Endothelial cell (in vitro differentiated cells): ENCODE data around the gene CD96. TPM values are rescaled to one million over a fixed set of nuclear protein-coding genes. Genes with fewer than 3 reads are reported as not detected.

Experiments
- DNase-seq: peaks from one replicate; pipeline ENCODE4 v3.0.0; 2021; ENCODE audit warnings: low spot score
- H3K27ac Mint-ChIP-seq: one replicate; pipeline ENCODE4 v1.8.0; 2021; ENCODE audit warnings: mixed read lengths, inconsistent platforms; ENCODE audit not compliant: unreplicated experiment
- H3K27me3 Mint-ChIP-seq: one replicate; pipeline ENCODE4 v1.8.0; 2021; ENCODE audit warnings: mild to moderate bottlenecking, moderate library complexity, mixed read lengths, inconsistent platforms; ENCODE audit not compliant: unreplicated experiment
- H3K36me3 Mint-ChIP-seq: one replicate; pipeline ENCODE4 v1.8.0; 2021; ENCODE audit warnings: mild to moderate bottlenecking, low read depth, mixed read lengths, inconsistent platforms; ENCODE audit not compliant: unreplicated experiment
- H3K4me1 Mint-ChIP-seq: one replicate; pipeline ENCODE4 v1.8.0; 2021; ENCODE audit warnings: mild to moderate bottlenecking, mixed read lengths, inconsistent platforms; ENCODE audit not compliant: unreplicated experiment
- H3K4me3 Mint-ChIP-seq: one replicate; pipeline ENCODE4 v1.8.0; 2021; ENCODE audit warnings: mild to moderate bottlenecking, mixed read lengths, inconsistent platforms; ENCODE audit not compliant: unreplicated experiment
- H3K9me3 Mint-ChIP-seq: one replicate; pipeline ENCODE4 v1.8.0; 2021; ENCODE audit warnings: mixed read lengths, inconsistent platforms; ENCODE audit not compliant: unreplicated experiment
- total RNA-seq: library from RNA; stranded (reverse); fragmentation: NEBNext Ultra II Directional; extraction: Animal tissue kit (Norgen Biotek cat#: 25700); gene quantifications from one replicate; pipeline ENCODE4 v1.2.1, GENCODE V29; 2021; ENCODE audit not compliant: unreplicated experiment
- TF ChIP-seq, protein P1 (sequence below): fragments of 200-600 bp; sonication (generic); IDR thresholded peaks from one replicate; pipeline ENCODE4 v1.5.0; 2021; ENCODE audit warnings: antibody characterized with exemption; ENCODE audit not compliant: unreplicated experiment

CD96 gene
- total RNA-seq, 1 donor from 2014 or later = not detected

- Mint-ChIP-seq H3K36me3 (no peaks in the 10 kb centered on the region), H3K4me3 (no peak overlapping the region), H3K4me1 (no peaks in the 10 kb centered on the region), H3K9me3 (no peaks in the 10 kb centered on the region), H3K27ac (no peak overlapping the region), H3K27me3 (peaks cover 2% of the 10 kb centered on the region)
- TF ChIP-seq, protein P1, sequence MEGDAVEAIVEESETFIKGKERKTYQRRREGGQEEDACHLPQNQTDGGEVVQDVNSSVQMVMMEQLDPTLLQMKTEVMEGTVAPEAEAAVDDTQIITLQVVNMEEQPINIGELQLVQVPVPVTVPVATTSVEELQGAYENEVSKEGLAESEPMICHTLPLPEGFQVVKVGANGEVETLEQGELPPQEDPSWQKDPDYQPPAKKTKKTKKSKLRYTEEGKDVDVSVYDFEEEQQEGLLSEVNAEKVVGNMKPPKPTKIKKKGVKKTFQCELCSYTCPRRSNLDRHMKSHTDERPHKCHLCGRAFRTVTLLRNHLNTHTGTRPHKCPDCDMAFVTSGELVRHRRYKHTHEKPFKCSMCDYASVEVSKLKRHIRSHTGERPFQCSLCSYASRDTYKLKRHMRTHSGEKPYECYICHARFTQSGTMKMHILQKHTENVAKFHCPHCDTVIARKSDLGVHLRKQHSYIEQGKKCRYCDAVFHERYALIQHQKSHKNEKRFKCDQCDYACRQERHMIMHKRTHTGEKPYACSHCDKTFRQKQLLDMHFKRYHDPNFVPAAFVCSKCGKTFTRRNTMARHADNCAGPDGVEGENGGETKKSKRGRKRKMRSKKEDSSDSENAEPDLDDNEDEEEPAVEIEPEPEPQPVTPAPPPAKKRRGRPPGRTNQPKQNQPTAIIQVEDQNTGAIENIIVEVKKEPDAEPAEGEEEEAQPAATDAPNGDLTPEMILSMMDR = no peak
- DNase-seq = no peak
Observed at GRCh38 chr3:111608383-111608782, 66.4 kb downstream of the CD96 start.

GRCh38 chr3:111609700-111610099, 67.7 kb downstream of the CD96 start:
- DNase-seq = no peak
- Mint-ChIP-seq H3K27me3 (no peaks in the 10 kb centered on the region), H3K36me3 (no peaks in the 10 kb centered on the region), H3K4me1 (no peaks in the 10 kb centered on the region), H3K4me3 (no peak overlapping the region), H3K27ac (no peak overlapping the region), H3K9me3 (no peaks in the 10 kb centered on the region)
- TF ChIP-seq, protein P1 = no peak

GRCh38 chr3:111610189-111610588, 68.2 kb downstream of the CD96 start:
- H3K36me3 Mint-ChIP-seq = no peaks in the 10 kb centered on the region
- no peak for DNase-seq
- TF ChIP-seq, protein P1 = no peak
- H3K27me3 Mint-ChIP-seq = no peaks in the 10 kb centered on the region
- H3K4me3 Mint-ChIP-seq = no peak overlapping the region
- no peaks in the 10 kb centered on the region for H3K9me3 Mint-ChIP-seq
- no peaks in the 10 kb centered on the region for H3K4me1 Mint-ChIP-seq
- no peak overlapping the region for H3K27ac Mint-ChIP-seq

- Mint-ChIP-seq H3K9me3 (no peaks in the 10 kb centered on the region), H3K4me1 (no peaks in the 10 kb centered on the region), H3K36me3 (no peaks in the 10 kb centered on the region), H3K4me3 (no peak overlapping the region), H3K27me3 (no peaks in the 10 kb centered on the region), H3K27ac (no peak overlapping the region)
- TF ChIP-seq, protein P1 = no peak
- no peak for DNase-seq
Observed at GRCh38 chr3:111610612-111611054, 68.6 kb downstream of the CD96 start.

- H3K9me3 Mint-ChIP-seq = no peaks in the 10 kb centered on the region
- no peak overlapping the region for H3K27ac Mint-ChIP-seq
- DNase-seq = no peak
- no peak overlapping the region for H3K4me3 Mint-ChIP-seq
- H3K4me1 Mint-ChIP-seq = peaks cover 4% of the 10 kb centered on the region
- TF ChIP-seq, protein P1 = no peak
- peaks cover 4% of the 10 kb centered on the region for H3K27me3 Mint-ChIP-seq
- H3K36me3 Mint-ChIP-seq = no peaks in the 10 kb centered on the region
Observed at GRCh38 chr3:111613294-111613693, 71.3 kb downstream of the CD96 start.
